ENCODE results near the gene HSFX4.

Gene HSFX4

GRCh38 chrX:149961572-149961971, 32.2 kb downstream of the HSFX4 start:
- H3K4me3 ChIP-seq (ENCODE audit: low read depth, low read length) = no peak overlapping the region
- no peak overlapping the region for H2BK12ac ChIP-seq (ENCODE audit: low read length)
- H3K18ac ChIP-seq (ENCODE audit: low read length) = no peak overlapping the region
- no peaks in the 10 kb centered on the region for H3K79me2 ChIP-seq (ENCODE audit: control insufficient read depth, insufficient read depth, low read length, poor library complexity)
- H3K9me3 ChIP-seq (ENCODE audit: insufficient read depth, low read depth, low read length) = no peaks in the 10 kb centered on the region
- no CpG with 5 or more reads among the region's 2 CpGs for WGBS (ENCODE audit: extremely low coverage, insufficient coverage, insufficient read length)
- DNase-seq = no peak
- no peak overlapping the region for H4K8ac ChIP-seq (ENCODE audit: low read depth, low read length)
- no peaks in the 10 kb centered on the region for H3K27me3 ChIP-seq (ENCODE audit: insufficient read depth, low read length)
- no peak overlapping the region for H3K23ac ChIP-seq (ENCODE audit: low read length)
- H3K27ac ChIP-seq (ENCODE audit: low read depth, low read length) = no peak overlapping the region
- no peak overlapping the region for H3K4me2 ChIP-seq (ENCODE audit: low read length)
- H3K4ac ChIP-seq (ENCODE audit: low read depth, low read length) = no peak overlapping the region
- H3K14ac ChIP-seq (ENCODE audit: low read length) = no peak overlapping the region
- H2BK120ac ChIP-seq (ENCODE audit: insufficient read depth, low read length, poor library complexity) = no peak overlapping the region
- H2AFZ ChIP-seq (ENCODE audit: insufficient read depth, low read length, poor library complexity) = no peak overlapping the region
- H4K12ac ChIP-seq (ENCODE audit: low read depth, low read length) = no peak overlapping the region
- H2AK5ac ChIP-seq (ENCODE audit: low read length) = no peak overlapping the region
- no peak overlapping the region for H4K91ac ChIP-seq (ENCODE audit: low read depth, low read length)
- no peaks in the 10 kb centered on the region for H3K79me1 ChIP-seq (ENCODE audit: low read length)
- no peaks in the 10 kb centered on the region for H3K4me1 ChIP-seq (ENCODE audit: control insufficient read depth in 1 of 2, insufficient read depth in 2 of 2, low read length in 2 of 2)
- H3K36me3 ChIP-seq (ENCODE audit: control insufficient read depth in 1 of 2, insufficient read depth in 2 of 2, low read length in 2 of 2) = no peaks in the 10 kb centered on the region
- no peak overlapping the region for H3K9ac ChIP-seq (ENCODE audit: low read length)
- H2BK5ac ChIP-seq (ENCODE audit: low read depth, low read length, poor library complexity) = no peak overlapping the region

GRCh38 chrX:149962010-149962409, 32.6 kb downstream of the HSFX4 start:
- Histone ChIP-seq H4K8ac (ENCODE audit: low read depth, low read length) (no peak overlapping the region), H3K79me1 (ENCODE audit: low read length) (no peaks in the 10 kb centered on the region), H3K14ac (ENCODE audit: low read length) (no peak overlapping the region), H3K4me3 (ENCODE audit: low read depth, low read length) (no peak overlapping the region), H3K79me2 (ENCODE audit: control insufficient read depth, insufficient read depth, low read length, poor library complexity) (no peaks in the 10 kb centered on the region), H3K4ac (ENCODE audit: low read depth, low read length) (no peak overlapping the region), H2BK12ac (ENCODE audit: low read length) (no peak overlapping the region), H4K91ac (ENCODE audit: low read depth, low read length) (no peak overlapping the region), H2AK5ac (ENCODE audit: low read length) (no peak overlapping the region), H2BK5ac (ENCODE audit: low read depth, low read length, poor library complexity) (no peak overlapping the region), H2BK120ac (ENCODE audit: insufficient read depth, low read length, poor library complexity) (no peak overlapping the region), H3K23ac (ENCODE audit: low read length) (no peak overlapping the region), H3K9me3 (ENCODE audit: insufficient read depth, low read depth, low read length) (no peaks in the 10 kb centered on the region), H4K12ac (ENCODE audit: low read depth, low read length) (no peak overlapping the region), H3K4me2 (ENCODE audit: low read length) (no peak overlapping the region), H3K27ac (ENCODE audit: low read depth, low read length) (no peak overlapping the region), H2AFZ (ENCODE audit: insufficient read depth, low read length, poor library complexity) (no peak overlapping the region), H3K27me3 (ENCODE audit: insufficient read depth, low read length) (no peaks in the 10 kb centered on the region), H3K9ac (ENCODE audit: low read length) (no peak overlapping the region), H3K4me1 (ENCODE audit: control insufficient read depth in 1 of 2, insufficient read depth in 2 of 2, low read length in 2 of 2) (no peaks in the 10 kb centered on the region), H3K36me3 (ENCODE audit: control insufficient read depth in 1 of 2, insufficient read depth in 2 of 2, low read length in 2 of 2) (no peaks in the 10 kb centered on the region), H3K18ac (ENCODE audit: low read length) (no peak overlapping the region)
- DNase-seq = no peak

- no peak overlapping the region for H4K12ac ChIP-seq (ENCODE audit: low read depth, low read length)
- no peak overlapping the region for H2BK120ac ChIP-seq (ENCODE audit: insufficient read depth, low read length, poor library complexity)
- H4K8ac ChIP-seq (ENCODE audit: low read depth, low read length) = no peak overlapping the region
- no peak overlapping the region for H3K4ac ChIP-seq (ENCODE audit: low read depth, low read length)
- no peak overlapping the region for H3K23ac ChIP-seq (ENCODE audit: low read length)
- no peak overlapping the region for H3K14ac ChIP-seq (ENCODE audit: low read length)
- H3K79me2 ChIP-seq (ENCODE audit: control insufficient read depth, insufficient read depth, low read length, poor library complexity) = no peaks in the 10 kb centered on the region
- H3K18ac ChIP-seq (ENCODE audit: low read length) = no peak overlapping the region
- peak in 1 of 2 donors; percentile 62 for DNase-seq
- no peak overlapping the region for H2AFZ ChIP-seq (ENCODE audit: insufficient read depth, low read length, poor library complexity)
- WGBS (ENCODE audit: extremely low coverage, insufficient coverage, insufficient read length) = no CpG with 5 or more reads among the region's 9 CpGs
- H3K4me2 ChIP-seq (ENCODE audit: low read length) = no peak overlapping the region
- H3K79me1 ChIP-seq (ENCODE audit: low read length) = no peaks in the 10 kb centered on the region
- no peak overlapping the region for H2AK5ac ChIP-seq (ENCODE audit: low read length)
- H4K91ac ChIP-seq (ENCODE audit: low read depth, low read length) = no peak overlapping the region
- no peak overlapping the region for H3K9ac ChIP-seq (ENCODE audit: low read length)
- no peak overlapping the region for H2BK5ac ChIP-seq (ENCODE audit: low read depth, low read length, poor library complexity)
- no peaks in the 10 kb centered on the region for H3K4me1 ChIP-seq (ENCODE audit: control insufficient read depth in 1 of 2, insufficient read depth in 2 of 2, low read length in 2 of 2)
- no peaks in the 10 kb centered on the region for H3K36me3 ChIP-seq (ENCODE audit: control insufficient read depth in 1 of 2, insufficient read depth in 2 of 2, low read length in 2 of 2)
- no peaks in the 10 kb centered on the region for H3K27me3 ChIP-seq (ENCODE audit: insufficient read depth, low read length)
- H3K4me3 ChIP-seq (ENCODE audit: low read depth, low read length) = no peak overlapping the region
- H3K27ac ChIP-seq (ENCODE audit: low read depth, low read length) = no peak overlapping the region
- no peak overlapping the region for H2BK12ac ChIP-seq (ENCODE audit: low read length)
- no peaks in the 10 kb centered on the region for H3K9me3 ChIP-seq (ENCODE audit: insufficient read depth, low read depth, low read length)
Measured at GRCh38 chrX:149962859-149963757, 33.7 kb downstream of the HSFX4 start.

- H3K14ac ChIP-seq (ENCODE audit: low read length) = no peak overlapping the region
- H4K12ac ChIP-seq (ENCODE audit: low read depth, low read length) = no peak overlapping the region
- no peak overlapping the region for H2BK120ac ChIP-seq (ENCODE audit: insufficient read depth, low read length, poor library complexity)
- no peak overlapping the region for H3K4me2 ChIP-seq (ENCODE audit: low read length)
- no peak for DNase-seq
- no peaks in the 10 kb centered on the region for H3K27me3 ChIP-seq (ENCODE audit: insufficient read depth, low read length)
- H3K9me3 ChIP-seq (ENCODE audit: insufficient read depth, low read depth, low read length) = no peaks in the 10 kb centered on the region
- no peak overlapping the region for H2AFZ ChIP-seq (ENCODE audit: insufficient read depth, low read length, poor library complexity)
- no peak overlapping the region for H3K4ac ChIP-seq (ENCODE audit: low read depth, low read length)
- no peaks in the 10 kb centered on the region for H3K36me3 ChIP-seq (ENCODE audit: control insufficient read depth in 1 of 2, insufficient read depth in 2 of 2, low read length in 2 of 2)
- H3K18ac ChIP-seq (ENCODE audit: low read length) = no peak overlapping the region
- no peak overlapping the region for H4K91ac ChIP-seq (ENCODE audit: low read depth, low read length)
- H3K9ac ChIP-seq (ENCODE audit: low read length) = no peak overlapping the region
- H3K79me1 ChIP-seq (ENCODE audit: low read length) = no peaks in the 10 kb centered on the region
- H2BK12ac ChIP-seq (ENCODE audit: low read length) = no peak overlapping the region
- H3K4me3 ChIP-seq (ENCODE audit: low read depth, low read length) = no peak overlapping the region
- no CpG with 5 or more reads among the region's 3 CpGs for WGBS (ENCODE audit: extremely low coverage, insufficient coverage, insufficient read length)
- H3K4me1 ChIP-seq (ENCODE audit: control insufficient read depth in 1 of 2, insufficient read depth in 2 of 2, low read length in 2 of 2) = no peaks in the 10 kb centered on the region
- no peaks in the 10 kb centered on the region for H3K79me2 ChIP-seq (ENCODE audit: control insufficient read depth, insufficient read depth, low read length, poor library complexity)
- no peak overlapping the region for H4K8ac ChIP-seq (ENCODE audit: low read depth, low read length)
- no peak overlapping the region for H2BK5ac ChIP-seq (ENCODE audit: low read depth, low read length, poor library complexity)
- H3K27ac ChIP-seq (ENCODE audit: low read depth, low read length) = no peak overlapping the region
- no peak overlapping the region for H3K23ac ChIP-seq (ENCODE audit: low read length)
- H2AK5ac ChIP-seq (ENCODE audit: low read length) = no peak overlapping the region
Measured at GRCh38 chrX:149979126-149979644, 49.8 kb downstream of the HSFX4 start.
